ENCODE results near the gene RBFOX1. TPM values are rescaled to one million over a fixed set of nuclear protein-coding genes. Genes with fewer than 3 reads are reported as not detected.

RBFOX1 gene
- total RNA-seq, 1 donor from 2014 or later: not detected

DNA sequence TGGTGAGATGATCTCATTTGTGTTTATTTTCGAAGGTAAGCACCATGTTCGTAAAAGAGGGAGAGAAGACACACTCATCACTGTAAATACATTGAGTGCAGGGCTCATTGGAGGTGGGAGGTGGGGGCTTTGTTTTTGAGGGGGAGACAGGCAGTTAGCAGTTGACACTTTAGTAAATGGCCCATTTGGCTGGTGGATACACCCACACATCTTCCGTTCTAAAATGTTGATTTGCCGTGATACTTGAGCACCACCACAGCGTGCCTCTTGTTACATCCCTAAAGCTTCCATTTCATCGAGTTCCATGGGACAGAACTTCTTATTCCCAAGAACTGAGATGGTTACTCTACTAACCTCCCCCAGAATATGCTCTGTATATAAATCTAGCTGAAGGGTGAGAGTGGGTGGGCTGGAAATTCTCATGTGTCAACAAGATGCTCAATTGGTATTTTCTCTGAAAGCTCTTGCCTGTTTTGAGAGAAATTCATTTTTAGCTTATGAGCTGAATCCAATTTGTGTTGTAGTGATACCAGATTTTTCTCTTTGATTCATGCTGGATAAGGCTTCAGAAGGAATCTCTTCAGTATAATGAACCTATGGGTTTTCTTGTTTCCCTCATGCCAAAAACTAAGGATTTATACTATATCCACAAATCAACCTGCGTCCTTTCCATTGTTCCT is 314.3 kb downstream of the RBFOX1 start:
- H3K4me1 ChIP-seq: no peaks in the 10 kb centered on the region
- H3K9me3 ChIP-seq: no peaks in the 10 kb centered on the region
- no peak overlapping the region for H3K4me3 ChIP-seq
- intact Hi-C loops (cut with DNase I): no loop called here
- H3K36me3 ChIP-seq: no peaks in the 10 kb centered on the region
- TF ChIP-seq, protein P1, sequence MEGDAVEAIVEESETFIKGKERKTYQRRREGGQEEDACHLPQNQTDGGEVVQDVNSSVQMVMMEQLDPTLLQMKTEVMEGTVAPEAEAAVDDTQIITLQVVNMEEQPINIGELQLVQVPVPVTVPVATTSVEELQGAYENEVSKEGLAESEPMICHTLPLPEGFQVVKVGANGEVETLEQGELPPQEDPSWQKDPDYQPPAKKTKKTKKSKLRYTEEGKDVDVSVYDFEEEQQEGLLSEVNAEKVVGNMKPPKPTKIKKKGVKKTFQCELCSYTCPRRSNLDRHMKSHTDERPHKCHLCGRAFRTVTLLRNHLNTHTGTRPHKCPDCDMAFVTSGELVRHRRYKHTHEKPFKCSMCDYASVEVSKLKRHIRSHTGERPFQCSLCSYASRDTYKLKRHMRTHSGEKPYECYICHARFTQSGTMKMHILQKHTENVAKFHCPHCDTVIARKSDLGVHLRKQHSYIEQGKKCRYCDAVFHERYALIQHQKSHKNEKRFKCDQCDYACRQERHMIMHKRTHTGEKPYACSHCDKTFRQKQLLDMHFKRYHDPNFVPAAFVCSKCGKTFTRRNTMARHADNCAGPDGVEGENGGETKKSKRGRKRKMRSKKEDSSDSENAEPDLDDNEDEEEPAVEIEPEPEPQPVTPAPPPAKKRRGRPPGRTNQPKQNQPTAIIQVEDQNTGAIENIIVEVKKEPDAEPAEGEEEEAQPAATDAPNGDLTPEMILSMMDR (IDR thresholded peaks at IDR 0.05): no peak
- no peaks in the 10 kb centered on the region for H3K27me3 ChIP-seq
- H3K27ac ChIP-seq: no peak overlapping the region
- DNase-seq (ENCODE audit: low spot score in 2 of 2): no peak

GRCh38 chr16:7650431-7650830 is 317.8 kb downstream of the RBFOX1 start:
- TF ChIP-seq, protein P1 (IDR thresholded peaks at IDR 0.05): no peak
- Histone ChIP-seq H3K4me3 (no peak overlapping the region), H3K27me3 (no peaks in the 10 kb centered on the region), H3K36me3 (no peaks in the 10 kb centered on the region), H3K27ac (no peak overlapping the region), H3K9me3 (no peaks in the 10 kb centered on the region), H3K4me1 (no peaks in the 10 kb centered on the region)
- intact Hi-C loops (cut with DNase I): no loop called here
- DNase-seq (ENCODE audit: low spot score in 2 of 2): no peak

DNA sequence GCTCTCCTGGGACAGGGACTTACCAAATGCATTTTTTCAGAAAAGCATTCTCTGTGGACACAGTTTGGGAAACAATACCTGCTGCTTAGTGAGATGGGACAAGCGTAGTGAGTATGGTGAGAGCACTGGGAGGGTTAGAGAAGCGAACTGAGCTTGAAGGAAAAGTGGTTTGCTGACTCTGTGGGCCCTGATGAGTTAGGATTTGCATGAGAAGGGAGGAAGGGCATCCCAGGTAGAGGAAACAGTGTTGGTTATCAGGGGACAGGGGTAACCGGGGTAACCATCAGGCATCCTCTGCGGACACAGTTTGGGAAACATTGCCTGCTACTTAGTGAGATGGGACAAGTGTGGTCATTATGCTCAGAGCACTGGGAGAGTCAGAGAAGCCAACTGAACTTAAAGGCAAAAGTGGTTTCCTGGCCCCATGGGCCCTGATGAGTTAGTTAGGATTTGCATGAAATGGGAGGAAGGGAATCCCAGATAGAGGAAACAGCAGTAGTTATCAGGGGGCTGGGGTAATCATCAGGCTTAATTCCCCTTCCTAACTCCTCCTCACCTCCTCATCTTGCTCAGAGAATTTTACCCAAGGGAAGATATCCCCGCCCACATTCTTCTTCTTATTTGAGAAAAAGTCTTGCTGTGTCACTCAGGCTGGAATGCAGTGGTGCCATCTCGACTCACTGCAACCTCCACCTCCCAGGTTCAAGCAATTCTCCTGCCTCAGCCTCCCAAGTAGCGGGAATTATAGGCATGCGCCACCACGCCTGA is 319.3 kb downstream of the RBFOX1 start:
- H3K4me1 ChIP-seq: no peaks in the 10 kb centered on the region
- DNase-seq (ENCODE audit: low spot score in 2 of 2): no peak
- H3K36me3 ChIP-seq: no peaks in the 10 kb centered on the region
- TF ChIP-seq, protein P1 (IDR thresholded peaks at IDR 0.05): no peak
- no peak overlapping the region for H3K4me3 ChIP-seq
- no peaks in the 10 kb centered on the region for H3K27me3 ChIP-seq
- intact Hi-C loops (cut with DNase I): no loop called here
- no peaks in the 10 kb centered on the region for H3K9me3 ChIP-seq
- no peak overlapping the region for H3K27ac ChIP-seq

- intact Hi-C loops (cut with DNase I): no loop called here
- no peaks in the 10 kb centered on the region for H3K27me3 ChIP-seq
- no peaks in the 10 kb centered on the region for H3K36me3 ChIP-seq
- DNase-seq (ENCODE audit: low spot score in 2 of 2): no peak
- no peak overlapping the region for H3K27ac ChIP-seq
- no peak overlapping the region for H3K4me3 ChIP-seq
- TF ChIP-seq, protein P1 (IDR thresholded peaks at IDR 0.05): no peak
- H3K4me1 ChIP-seq: no peaks in the 10 kb centered on the region
- no peaks in the 10 kb centered on the region for H3K9me3 ChIP-seq
Measured at GRCh38 chr16:7653746-7654461, 321.3 kb downstream of the RBFOX1 start.

DNA sequence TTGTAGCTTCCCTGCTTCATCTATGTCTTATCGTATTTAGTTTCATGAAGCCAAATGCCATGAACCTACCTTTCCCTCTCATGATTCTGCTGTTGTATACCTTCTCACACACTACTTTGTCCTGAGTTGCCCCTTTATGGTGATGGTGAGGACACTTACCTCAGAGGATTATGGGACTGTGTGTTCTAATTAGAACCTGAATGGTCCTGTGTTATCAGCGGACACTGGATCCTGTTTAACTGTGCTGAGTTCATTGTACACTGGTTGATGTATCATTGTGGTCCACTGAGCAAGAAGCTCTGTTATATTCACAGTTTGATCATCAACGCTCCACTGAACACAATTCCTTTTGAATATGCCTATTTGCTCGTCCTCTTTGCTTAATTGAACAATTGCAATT is 343.0 kb downstream of the RBFOX1 start:
- no peaks in the 10 kb centered on the region for H3K27me3 ChIP-seq

More for the DNA sequence above, 343.0 kb downstream of the RBFOX1 start:
- H3K36me3 ChIP-seq: no peaks in the 10 kb centered on the region
- TF ChIP-seq, protein P1 (IDR thresholded peaks at IDR 0.05): no peak
- no peak overlapping the region for H3K4me3 ChIP-seq
- H3K27ac ChIP-seq: no peak overlapping the region
- DNase-seq (ENCODE audit: low spot score in 2 of 2): no peak
- intact Hi-C loops (cut with DNase I): no loop called here
- no peaks in the 10 kb centered on the region for H3K4me1 ChIP-seq
- H3K9me3 ChIP-seq: no peaks in the 10 kb centered on the region
